ENCODE results near the gene TNFSF15.

Gene TNFSF15

GRCh38 chr9:114803479-114804265 is 2.2 kb downstream of the TNFSF15 start:
- CTCF ChIA-PET, result interaction anchor here (0.5 kb wide), 1 partner anchor 105 kb away, joined by 3 read pairs; no protein-coding TSS in a partner anchor
- no peak for DNase-seq (ENCODE audit: extremely low spot score)
- TF ChIP-seq LEF1 (IDR thresholded peaks at IDR 0.05; ENCODE audit: borderline replicate concordance), result no peak
- TF ChIP-seq SP1 (IDR thresholded peaks at IDR 0.05), result no peak
- TF ChIP-seq BHLHE40 (IDR thresholded peaks at IDR 0.05; ENCODE audit: borderline replicate concordance), result no peak
- no peak for TF ChIP-seq SUZ12 (IDR thresholded peaks at IDR 0.05)
- no peak for TF ChIP-seq PKNOX1 (IDR thresholded peaks at IDR 0.05)
- TF ChIP-seq L3MBTL2 (conservative IDR thresholded peaks at IDR 0.05), result no peak
- POLR2A ChIA-PET, result no interaction called here

- TF ChIP-seq CTBP1 (IDR thresholded peaks at IDR 0.05; ENCODE audit: borderline replicate concordance), result no peak
- POLR2A ChIA-PET, result no interaction called here
Measured at GRCh38 chr9:114799925-114800324, 5.9 kb downstream of the TNFSF15 start.

GRCh38 chr9:114799441-114799840 is 6.4 kb downstream of the TNFSF15 start:
- ChIA-PET POLR2A (no interaction called here), CTCF (interaction anchor here (0.5 kb wide), 1 partner anchor 1867 kb away, joined by 4 read pairs; no protein-coding TSS in a partner anchor)
- no peak for TF ChIP-seq CTBP1 (IDR thresholded peaks at IDR 0.05; ENCODE audit: borderline replicate concordance)
- TF ChIP-seq SP1 (IDR thresholded peaks at IDR 0.05), result no peak
- TF ChIP-seq FOXM1 (IDR thresholded peaks at IDR 0.05; ENCODE audit: borderline replicate concordance), result no peak
- TF ChIP-seq FOXK2 (IDR thresholded peaks at IDR 0.05), result no peak
- TF ChIP-seq SUZ12 (IDR thresholded peaks at IDR 0.05), result no peak
- DNase-seq (ENCODE audit: extremely low spot score), result no peak

More at GRCh38 chr9:114799925-114800324, 5.9 kb downstream of the TNFSF15 start:
- CTCF ChIA-PET, result interaction anchor here (0.5 kb wide), 1 partner anchor 1867 kb away, joined by 4 read pairs; no protein-coding TSS in a partner anchor
- DNase-seq (ENCODE audit: extremely low spot score), result no peak

GRCh38 chr9:114798780-114799427 is 6.9 kb downstream of the TNFSF15 start:
- ChIA-PET POLR2A (no interaction called here), CTCF (no interaction called here)
- TF ChIP-seq L3MBTL2 (conservative IDR thresholded peaks at IDR 0.05) (no peak), PKNOX1 (IDR thresholded peaks at IDR 0.05) (no peak), FOXM1 (IDR thresholded peaks at IDR 0.05; ENCODE audit: borderline replicate concordance) (no peak), FOXA1 (IDR thresholded peaks at IDR 0.05) (no peak), NFRKB (IDR thresholded peaks at IDR 0.05) (no peak), ELF4 (IDR thresholded peaks at IDR 0.05) (no peak), HDGF (IDR thresholded peaks at IDR 0.05; ENCODE audit: borderline replicate concordance) (no peak), TARDBP (IDR thresholded peaks at IDR 0.05) (no peak), LEF1 (IDR thresholded peaks at IDR 0.05; ENCODE audit: borderline replicate concordance) (no peak), SUZ12 (IDR thresholded peaks at IDR 0.05) (no peak), CTBP1 (IDR thresholded peaks at IDR 0.05; ENCODE audit: borderline replicate concordance) (no peak), ZNF384 (IDR thresholded peaks at IDR 0.05) (no peak), SP1 (IDR thresholded peaks at IDR 0.05) (no peak), FOXK2 (IDR thresholded peaks at IDR 0.05) (no peak)
- no peak for DNase-seq (ENCODE audit: extremely low spot score)

GRCh38 chr9:114798101-114798500 is 7.7 kb downstream of the TNFSF15 start:
- TF ChIP-seq CTBP1 (IDR thresholded peaks at IDR 0.05; ENCODE audit: borderline replicate concordance) (no peak), FOXA1 (IDR thresholded peaks at IDR 0.05) (no peak), FOXK2 (IDR thresholded peaks at IDR 0.05) (no peak), FOXM1 (IDR thresholded peaks at IDR 0.05; ENCODE audit: borderline replicate concordance) (no peak), PKNOX1 (IDR thresholded peaks at IDR 0.05) (no peak), LEF1 (IDR thresholded peaks at IDR 0.05; ENCODE audit: borderline replicate concordance) (no peak), TARDBP (IDR thresholded peaks at IDR 0.05) (no peak), NFRKB (IDR thresholded peaks at IDR 0.05) (no peak), SUZ12 (IDR thresholded peaks at IDR 0.05) (no peak), SP1 (IDR thresholded peaks at IDR 0.05) (no peak), ELF4 (IDR thresholded peaks at IDR 0.05) (no peak), HDGF (IDR thresholded peaks at IDR 0.05; ENCODE audit: borderline replicate concordance) (no peak), BHLHE40 (IDR thresholded peaks at IDR 0.05; ENCODE audit: borderline replicate concordance) (no peak), ZNF384 (IDR thresholded peaks at IDR 0.05) (no peak), L3MBTL2 (conservative IDR thresholded peaks at IDR 0.05) (no peak)
- DNase-seq (ENCODE audit: extremely low spot score), result no peak
- ChIA-PET CTCF (no interaction called here), POLR2A (no interaction called here)

- POLR2A ChIA-PET, result no interaction called here
- no peak for DNase-seq (ENCODE audit: extremely low spot score)
- TF ChIP-seq BHLHE40 (IDR thresholded peaks at IDR 0.05; ENCODE audit: borderline replicate concordance) (no peak), ZNF384 (IDR thresholded peaks at IDR 0.05) (no peak), LEF1 (IDR thresholded peaks at IDR 0.05; ENCODE audit: borderline replicate concordance) (no peak), PKNOX1 (IDR thresholded peaks at IDR 0.05) (no peak), SP1 (IDR thresholded peaks at IDR 0.05) (no peak), ARNT (IDR thresholded peaks at IDR 0.05) (no peak), FOXK2 (IDR thresholded peaks at IDR 0.05) (no peak), SUZ12 (IDR thresholded peaks at IDR 0.05) (no peak), TARDBP (IDR thresholded peaks at IDR 0.05) (no peak), L3MBTL2 (conservative IDR thresholded peaks at IDR 0.05) (no peak), FOXA1 (IDR thresholded peaks at IDR 0.05) (no peak), FOXM1 (IDR thresholded peaks at IDR 0.05; ENCODE audit: borderline replicate concordance) (no peak), ELF4 (IDR thresholded peaks at IDR 0.05) (no peak), CTBP1 (IDR thresholded peaks at IDR 0.05; ENCODE audit: borderline replicate concordance) (no peak), NFRKB (IDR thresholded peaks at IDR 0.05) (no peak)
- CTCF ChIA-PET, result no interaction called here
Measured at GRCh38 chr9:114792396-114792795, 13.4 kb downstream of the TNFSF15 start.
